Gastrocnemius medialis (tissue), 4 donors: ENCODE data around the gene ZSWIM7. TPM values are rescaled to one million over a fixed set of nuclear protein-coding genes. Genes with fewer than 3 reads are reported as not detected.
A peak's percentile ranks its signal among the peaks of the same experiment; 100 is the strongest.

Source experiments
- ATAC-seq, 2 donors: fragments of 150-250 bp; one replicate each; pipeline ENCODE4 v1.9.1; 2016
- DNase-seq, 2 donors: peaks; one replicate each; pipeline ENCODE4 v3.0.0-alpha.2; 2019
- H3K27ac ChIP-seq, 4 donors: fragments of 200-600 bp; sonication (generic); 1 replicate in 1 of 4; 2 replicates in 3 of 4; pipeline ENCODE4 v1.5.1; 2016 to 2018; ENCODE audit warnings: mild to moderate bottlenecking in 2 of 4, moderate library complexity in 1 of 4
- H3K27me3 ChIP-seq, 3 donors: fragments of 200-600 bp; sonication (generic) in 2 of 3; 1 replicate in 1 of 3; 2 replicates in 2 of 3; pipeline versions ENCODE4 v1.5.1 to v1.6.0; 2016 to 2019; ENCODE audit warnings: mild to moderate bottlenecking in 1 of 3, moderate library complexity in 1 of 3
- H3K36me3 ChIP-seq, 2 donors: fragments of 200-600 bp; sonication (generic) in 1 of 2; one replicate each; pipeline ENCODE4 v1.5.1; 2017 to 2018
- H3K4me1 ChIP-seq, 2 donors: fragments of 200-600 bp; sonication (generic) in 1 of 2; one replicate each; pipeline ENCODE4 v1.5.1; 2016 to 2017; ENCODE audit warnings: mild to moderate bottlenecking in 2 of 2
- H3K4me3 ChIP-seq, 4 donors: fragments of 200-600 bp; sonication (generic) in 3 of 4; 1 replicate in 1 of 4; 2 replicates in 3 of 4; pipeline ENCODE4 v1.5.1; 2016 to 2019; ENCODE audit warnings: mild to moderate bottlenecking in 2 of 4
- H3K9me3 ChIP-seq, 3 donors: fragments of 200-600 bp; sonication (generic) in 2 of 3; 1 replicate in 1 of 3; 2 replicates in 2 of 3; pipeline ENCODE4 v1.5.1; 2016 to 2019
- CTCF ChIP-seq, 5 experiments: fragments of 450-650 bp in 3 of 5; fragments of 200-600 bp in 2 of 5; sonication (generic) in 2 of 5; IDR thresholded peaks in 4 of 5; conservative IDR thresholded peaks in 1 of 5; 1 replicate in 4 of 5; 2 replicates in 1 of 5; pipeline ENCODE4 v1.5.1; 2016 to 2019; ENCODE audit warnings: antibody characterized with exemption in 5 of 5, mild to moderate bottlenecking in 3 of 5, moderate library complexity in 3 of 5
- POLR2A ChIP-seq, 2 donors: fragments of 450-650 bp; IDR thresholded peaks; one replicate each; pipeline ENCODE4 v1.6.1; 2017; ENCODE audit warnings: antibody characterized with exemption in 2 of 2, mild to moderate bottlenecking in 2 of 2, moderate library complexity in 2 of 2
- in situ Hi-C, 4 donors: fragments of 200-750 bp; cut with MboI; loops; one replicate each; pipeline versions ENCODE4 v1.15.0 to v1.8.0; 2017; ENCODE audit warnings: low sequenced_read_pairs in 4 of 4
- intact Hi-C: fragments of 100-400 bp; cut with DNase I; formaldehyde crosslinking; loops from one replicate; pipeline ENCODE4 v1.15.1; 2023; ENCODE audit warnings: low total_unique reads
- total RNA-seq, 4 donors: library from RNA; depleted of rRNA; stranded (reverse); fragments of >200 nt; gene quantifications; one replicate each; pipeline versions ENCODE4 v1.1.0 to v1.2.3, GENCODE V29; 2016

Gene ZSWIM7
- total RNA-seq, 4 donors from 2014 or later = 13.2 to 19.5 (median 19.1) TPM

- in situ Hi-C loops = no loop called here
- no peak for ATAC-seq
Measured at GRCh38 chr17:16040710-16041251, 41.3 kb upstream of the ZSWIM7 start.

GRCh38 chr17:16037636-16038035 lies 38.1 kb upstream of the ZSWIM7 start:
- in situ Hi-C loops = no loop called here
- no peaks in the 10 kb centered on the region for H3K9me3 ChIP-seq
- H3K4me1 ChIP-seq = no peaks in the 10 kb centered on the region
- TF ChIP-seq CTCF (IDR thresholded peaks at IDR 0.05 in 4 of 5, conservative IDR thresholded peaks at IDR 0.05 in 1 of 5) (no peak), POLR2A (IDR thresholded peaks at IDR 0.05) (no peak)
- no peak overlapping the region for H3K4me3 ChIP-seq
- no peak for ATAC-seq
- intact Hi-C loops = no loop called here
- no peaks in the 10 kb centered on the region for H3K27me3 ChIP-seq
- DNase-seq = no peak
- H3K27ac ChIP-seq = no peak overlapping the region
- H3K36me3 ChIP-seq = peaks cover 0 to 95% of the 10 kb centered on the region in 2 donors

More at GRCh38 chr17:16040710-16041251, 41.3 kb upstream of the ZSWIM7 start:
- no peak for TF ChIP-seq POLR2A (IDR thresholded peaks at IDR 0.05)
- TF ChIP-seq CTCF (IDR thresholded peaks at IDR 0.05 in 4 of 5, conservative IDR thresholded peaks at IDR 0.05 in 1 of 5) = no peak
- no peak for DNase-seq
- no peak overlapping the region for H3K4me3 ChIP-seq
- intact Hi-C loops = no loop called here
- H3K9me3 ChIP-seq = no peaks in the 10 kb centered on the region
- no peaks in the 10 kb centered on the region for H3K4me1 ChIP-seq
- no peak overlapping the region for H3K27ac ChIP-seq
- peaks cover 0 to 88% of the 10 kb centered on the region in 2 donors for H3K36me3 ChIP-seq
- H3K27me3 ChIP-seq = no peaks in the 10 kb centered on the region

GRCh38 chr17:16036261-16036660 lies 36.8 kb upstream of the ZSWIM7 start:
- Histone ChIP-seq H3K4me1 (no peaks in the 10 kb centered on the region), H3K9me3 (no peaks in the 10 kb centered on the region), H3K4me3 (no peak overlapping the region), H3K36me3 (peaks cover 0 to 97% of the 10 kb centered on the region in 2 donors), H3K27me3 (no peaks in the 10 kb centered on the region), H3K27ac (peak overlapping the region in 1 of 4 donors; percentile 13)
- in situ Hi-C loops (no loop called here), intact Hi-C loops (no loop called here)
- no peak for TF ChIP-seq POLR2A (IDR thresholded peaks at IDR 0.05)
- no peak for DNase-seq
- ATAC-seq = no peak

GRCh38 chr17:16033729-16034349 lies 34.3 kb upstream of the ZSWIM7 start:
- TF ChIP-seq POLR2A (IDR thresholded peaks at IDR 0.05) (no peak), CTCF (IDR thresholded peaks at IDR 0.05 in 4 of 5, conservative IDR thresholded peaks at IDR 0.05 in 1 of 5) (no peak)

GRCh38 chr17:16027708-16028584 lies 28.4 kb upstream of the ZSWIM7 start:
- no peaks in the 10 kb centered on the region for H3K27me3 ChIP-seq
- H3K36me3 ChIP-seq = peaks cover 0 to 81% of the 10 kb centered on the region in 2 donors
- no peak for TF ChIP-seq CTCF (IDR thresholded peaks at IDR 0.05 in 4 of 5, conservative IDR thresholded peaks at IDR 0.05 in 1 of 5)
- TF ChIP-seq POLR2A (IDR thresholded peaks at IDR 0.05) = no peak
- H3K4me1 ChIP-seq = peaks cover 13 to 22% of the 10 kb centered on the region in 2 donors
- H3K4me3 ChIP-seq = no peak overlapping the region
- intact Hi-C loops (no loop called here), in situ Hi-C loops (no loop called here)
- peak; percentile 94 to 96 for ATAC-seq
- peak; percentile 18 to 41 for DNase-seq
- H3K27ac ChIP-seq = peak overlapping the region; percentile 65 to 78 (median 70)
- H3K9me3 ChIP-seq = no peaks in the 10 kb centered on the region

More at GRCh38 chr17:16033729-16034349, 34.3 kb upstream of the ZSWIM7 start:
- Histone ChIP-seq H3K27me3 (no peaks in the 10 kb centered on the region), H3K27ac (no peak overlapping the region), H3K4me1 (peaks cover 4 to 7% of the 10 kb centered on the region in 2 donors), H3K36me3 (peaks cover 0 to 96% of the 10 kb centered on the region in 2 donors), H3K4me3 (no peak overlapping the region), H3K9me3 (no peaks in the 10 kb centered on the region)
- in situ Hi-C loops (no loop called here), intact Hi-C loops (no loop called here)
- no peak for DNase-seq
- no peak for ATAC-seq
